GM10248 (cell line): ENCODE measurements around the gene GPC1.
A peak's percentile ranks its signal among the peaks of the same experiment; 100 is the strongest.

Experiments used
- CTCF ChIA-PET: fragments of 300-600 bp; sonication (Branson Sonifier 250); formaldehyde crosslinking; extraction: SDS; loops from one replicate; lab custom pipeline; 2021; ENCODE audit warnings: antibody characterized with exemption; lab: Yijun Ruan, JAX
- POLR2A ChIA-PET: fragments of 350-650 bp; sonication (Branson Sonifier 250); formaldehyde crosslinking; extraction: SDS; loops from one replicate; lab custom pipeline; 2020; ENCODE audit warnings: antibody characterized with exemption; lab: Yijun Ruan, JAX
- DNase-seq: peaks from one replicate; pipeline ENCODE4 v3.0.0; 2012; ENCODE audit errors: extremely low spot score
- CTCF ChIP-seq: IDR thresholded peaks from 2 replicates; pipeline ENCODE4 v1.5.1; 2012; ENCODE audit warnings: mild to moderate bottlenecking, low read depth; ENCODE audit errors: extremely low read depth, missing control alignments, control extremely low read depth

GPC1 gene

GRCh38 chr2:240434728-240435456 is 571 bp upstream of the GPC1 start:
- DNase-seq = peak; percentile 86
- CTCF ChIA-PET = no interaction called here

GRCh38 chr2:240435948-240436682 is 652 bp downstream of the GPC1 start:
- POLR2A ChIA-PET = no interaction called here
- no peak for TF ChIP-seq CTCF
- no peak for DNase-seq
- CTCF ChIA-PET = interaction anchor here (1.0 kb wide), 1 partner anchor 204 kb away, joined by 3 read pairs; no protein-coding TSS in a partner anchor

More at GRCh38 chr2:240434728-240435456, 571 bp upstream of the GPC1 start:
- no peak for TF ChIP-seq CTCF
- POLR2A ChIA-PET = no interaction called here

- ChIA-PET CTCF (interaction anchor here (1.0 kb wide), 1 partner anchor 204 kb away, joined by 3 read pairs; no protein-coding TSS in a partner anchor), POLR2A (no interaction called here)
- DNase-seq = no peak
- TF ChIP-seq CTCF = no peak
These were observed 1.5 kb downstream of the GPC1 start for GRCh38 chr2:240436683-240437550.

DNA sequence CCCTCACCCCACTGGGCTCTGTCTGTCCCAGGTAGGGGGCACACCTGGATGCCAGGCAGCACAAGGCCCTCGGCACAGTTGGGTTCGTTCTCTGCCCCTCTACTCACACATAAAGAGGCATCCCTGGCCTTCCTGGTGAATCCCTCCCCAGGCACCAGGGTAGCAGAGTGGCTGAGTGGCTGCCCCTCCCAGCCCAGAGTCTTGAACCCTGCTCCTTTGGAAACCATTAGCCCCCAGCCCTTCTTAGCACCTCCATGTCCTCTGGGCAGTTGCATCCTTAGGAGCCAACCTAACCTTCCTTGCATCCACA is 2.0 kb downstream of the GPC1 start:
- POLR2A ChIA-PET = no interaction called here
- TF ChIP-seq CTCF = no peak
- DNase-seq = no peak
- CTCF ChIA-PET = no interaction called here

- DNase-seq = peak; percentile 89
- peak; percentile 97 for TF ChIP-seq CTCF
- CTCF ChIA-PET = interaction anchor here (0.7 to 1.6 kb wide), 5 partner anchors 12 to 380 kb away, joined by 3 to 18 read pairs (median 3); no protein-coding TSS in a partner anchor
- POLR2A ChIA-PET = no interaction called here
These were observed 2.7 kb downstream of the GPC1 start for GRCh38 chr2:240437861-240438809.
